Measurements from ENCODE around the gene ZCWPW1.

DNA sequence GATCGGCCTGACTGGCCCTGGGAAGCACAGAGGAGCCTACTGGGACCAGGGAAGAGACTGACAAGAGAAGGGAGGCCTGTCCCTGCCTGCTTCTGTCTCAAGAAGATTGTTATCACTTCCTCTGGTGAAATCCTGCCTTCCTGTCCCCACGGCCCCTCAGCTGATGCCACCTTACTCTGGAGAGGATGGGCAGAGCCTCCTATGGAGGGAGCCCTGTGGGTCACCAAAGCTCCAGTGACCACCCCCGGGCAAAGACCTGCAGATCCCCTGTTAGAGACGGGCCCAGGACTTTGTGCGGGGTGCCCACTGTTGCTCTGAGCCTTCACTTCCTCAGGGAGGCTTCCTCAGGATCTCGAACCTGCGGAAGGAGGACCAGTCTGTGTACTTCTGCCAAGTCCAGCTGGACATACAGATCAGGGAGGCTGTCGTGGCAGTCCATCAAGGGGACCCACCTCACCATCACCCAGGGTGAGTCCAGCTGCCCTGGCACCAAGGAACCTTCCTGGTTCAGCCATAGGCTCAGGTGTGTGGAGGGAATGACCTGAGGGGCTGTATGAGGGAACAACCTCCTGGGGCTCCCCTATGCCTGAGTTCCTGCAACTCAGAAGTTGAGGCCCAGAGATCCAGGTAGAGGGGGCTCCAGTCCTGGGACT lies 72.0 kb downstream of the ZCWPW1 start:
- TF ChIP-seq, protein P1, sequence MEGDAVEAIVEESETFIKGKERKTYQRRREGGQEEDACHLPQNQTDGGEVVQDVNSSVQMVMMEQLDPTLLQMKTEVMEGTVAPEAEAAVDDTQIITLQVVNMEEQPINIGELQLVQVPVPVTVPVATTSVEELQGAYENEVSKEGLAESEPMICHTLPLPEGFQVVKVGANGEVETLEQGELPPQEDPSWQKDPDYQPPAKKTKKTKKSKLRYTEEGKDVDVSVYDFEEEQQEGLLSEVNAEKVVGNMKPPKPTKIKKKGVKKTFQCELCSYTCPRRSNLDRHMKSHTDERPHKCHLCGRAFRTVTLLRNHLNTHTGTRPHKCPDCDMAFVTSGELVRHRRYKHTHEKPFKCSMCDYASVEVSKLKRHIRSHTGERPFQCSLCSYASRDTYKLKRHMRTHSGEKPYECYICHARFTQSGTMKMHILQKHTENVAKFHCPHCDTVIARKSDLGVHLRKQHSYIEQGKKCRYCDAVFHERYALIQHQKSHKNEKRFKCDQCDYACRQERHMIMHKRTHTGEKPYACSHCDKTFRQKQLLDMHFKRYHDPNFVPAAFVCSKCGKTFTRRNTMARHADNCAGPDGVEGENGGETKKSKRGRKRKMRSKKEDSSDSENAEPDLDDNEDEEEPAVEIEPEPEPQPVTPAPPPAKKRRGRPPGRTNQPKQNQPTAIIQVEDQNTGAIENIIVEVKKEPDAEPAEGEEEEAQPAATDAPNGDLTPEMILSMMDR (IDR thresholded peaks at IDR 0.05): no peak
- TF ChIP-seq POLR2A (IDR thresholded peaks at IDR 0.05) (no peak), POLR2AphosphoS5 (IDR thresholded peaks at IDR 0.05) (no peak)

Data from prostate gland (tissue), 2 donors.